ENCODE measurements around the gene ZFHX3. TPM values are rescaled to one million over a fixed set of nuclear protein-coding genes. Genes with fewer than 3 reads are reported as not detected.

ZFHX3 gene
- total and polyA plus RNA-seq, 2 experiments from 2014 or later, result 2.8 to 3.9 TPM

DNA sequence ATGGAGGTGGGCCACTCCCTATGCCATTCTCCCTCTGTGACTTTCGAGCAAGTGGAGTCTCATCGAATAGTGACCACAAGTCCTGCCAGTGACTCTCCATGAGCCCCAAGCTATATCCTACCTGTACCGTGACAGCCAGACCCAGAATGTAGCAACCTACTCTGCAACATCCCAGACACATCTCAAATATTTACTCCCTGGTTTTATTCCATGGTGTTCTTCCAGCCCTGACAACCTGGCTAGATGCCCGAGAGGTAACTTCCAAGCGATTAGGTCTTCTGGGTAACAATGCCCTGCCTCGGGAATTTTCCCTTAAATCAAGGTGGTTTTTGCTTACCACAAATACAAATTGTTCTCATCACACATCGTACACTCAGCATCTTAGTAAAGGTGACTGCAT lies 211.7 kb downstream of the ZFHX3 start:
- 0 out of 2 replicates have a peak, but pooled peaks cover 6% of the 10 kb centered on the region for H4K20me1 ChIP-seq (ENCODE audit: insufficient read depth)
- peaks cover 6% of the 10 kb centered on the region; the same call in 1 of the 2 replicates for H3K4me1 ChIP-seq (ENCODE audit: insufficient read depth)
- WGBS, 2 experiments (ENCODE audit: low coverage in 1 of 2, low lambda C conversion rate in 2 of 2, missing lambda C conversion rate in 2 of 2), result 83 to 94% methylated on average over 7 of the region's 7 CpGs
- no peak overlapping the region for H2AFZ ChIP-seq
- H3K27ac ChIP-seq, result no peak overlapping the region
- TF ChIP-seq EZH2 (IDR thresholded peaks at IDR 0.05; ENCODE audit: insufficient read depth, poor library complexity, severe bottlenecking) (no peak), EZH2phosphoT487 (IDR thresholded peaks at IDR 0.05; ENCODE audit: insufficient read depth, low read depth) (no peak)
- H3K36me3 ChIP-seq (ENCODE audit: low read depth), result no peaks in the 10 kb centered on the region
- in situ Hi-C loops (cut with MboI), result loop anchor here (10.0 kb wide), 1 partner anchor 359 kb away; no protein-coding TSS in a partner anchor
- no peak overlapping the region for H3K4me2 ChIP-seq (ENCODE audit: unreplicated experiment)
- peaks cover 25% of the 10 kb centered on the region for H3K79me2 ChIP-seq (ENCODE audit: insufficient read depth)
- H3F3A ChIP-seq (ENCODE audit: insufficient read depth), result peaks cover 6% of the 10 kb centered on the region
- H3K9me3 ChIP-seq (ENCODE audit: low read depth), result no peaks in the 10 kb centered on the region
- H3K9ac ChIP-seq, result no peak overlapping the region
- no peak for DNase-seq
- no peak overlapping the region for H3K4me3 ChIP-seq
- H3K9me2 ChIP-seq (ENCODE audit: insufficient read depth), result no peaks in the 10 kb centered on the region
- no peaks in the 10 kb centered on the region for H3K27me3 ChIP-seq (replicated peaks; ENCODE audit: insufficient read depth)

DNA sequence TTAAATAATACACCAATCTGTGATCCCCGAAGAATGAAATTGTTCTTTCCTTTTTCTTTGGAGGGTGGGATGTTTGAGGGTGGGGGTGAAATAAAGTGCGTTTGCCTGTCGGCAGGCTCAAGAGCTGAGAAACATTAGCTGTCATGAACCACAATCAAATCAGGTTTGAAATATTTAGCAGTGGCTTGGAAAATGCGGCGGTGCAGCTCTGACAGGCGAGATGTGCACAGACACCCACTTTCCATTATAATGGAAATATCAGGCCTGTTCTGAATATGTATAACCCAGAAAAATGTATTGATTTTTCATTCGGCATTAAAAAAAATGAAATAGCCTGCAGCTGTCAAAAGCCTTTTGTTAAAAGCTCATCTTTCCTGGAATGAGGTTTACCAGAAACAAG lies 212.8 kb downstream of the ZFHX3 start:
- peaks cover 6% of the 10 kb centered on the region; the same call in 1 of the 2 replicates for H3K4me1 ChIP-seq (ENCODE audit: insufficient read depth)
- WGBS, 2 experiments (ENCODE audit: low coverage in 1 of 2, low lambda C conversion rate in 2 of 2, missing lambda C conversion rate in 2 of 2), result 96% methylated on average over 7 of the region's 7 CpGs
- no peak overlapping the region for H3K27ac ChIP-seq
- H3F3A ChIP-seq (ENCODE audit: insufficient read depth), result peaks cover 6% of the 10 kb centered on the region
- 0 out of 2 replicates have a peak, but pooled peaks cover 6% of the 10 kb centered on the region for H4K20me1 ChIP-seq (ENCODE audit: insufficient read depth)
- H3K9ac ChIP-seq, result no peak overlapping the region
- TF ChIP-seq EZH2 (IDR thresholded peaks at IDR 0.05; ENCODE audit: insufficient read depth, poor library complexity, severe bottlenecking) (no peak), EZH2phosphoT487 (IDR thresholded peaks at IDR 0.05; ENCODE audit: insufficient read depth, low read depth) (no peak)
- no peaks in the 10 kb centered on the region for H3K36me3 ChIP-seq (ENCODE audit: low read depth)
- H3K79me2 ChIP-seq (ENCODE audit: insufficient read depth), result peaks cover 14% of the 10 kb centered on the region
- in situ Hi-C loops (cut with MboI), result loop anchor here (10.0 kb wide), 1 partner anchor 360 kb away; no protein-coding TSS in a partner anchor
- H3K4me3 ChIP-seq, result no peak overlapping the region
- no peaks in the 10 kb centered on the region for H3K9me2 ChIP-seq (ENCODE audit: insufficient read depth)
- H3K27me3 ChIP-seq (replicated peaks; ENCODE audit: insufficient read depth), result no peaks in the 10 kb centered on the region
- no peak overlapping the region for H2AFZ ChIP-seq
- DNase-seq, result no peak
- no peaks in the 10 kb centered on the region for H3K9me3 ChIP-seq (ENCODE audit: low read depth)
- no peak overlapping the region for H3K4me2 ChIP-seq (ENCODE audit: unreplicated experiment)

DNA sequence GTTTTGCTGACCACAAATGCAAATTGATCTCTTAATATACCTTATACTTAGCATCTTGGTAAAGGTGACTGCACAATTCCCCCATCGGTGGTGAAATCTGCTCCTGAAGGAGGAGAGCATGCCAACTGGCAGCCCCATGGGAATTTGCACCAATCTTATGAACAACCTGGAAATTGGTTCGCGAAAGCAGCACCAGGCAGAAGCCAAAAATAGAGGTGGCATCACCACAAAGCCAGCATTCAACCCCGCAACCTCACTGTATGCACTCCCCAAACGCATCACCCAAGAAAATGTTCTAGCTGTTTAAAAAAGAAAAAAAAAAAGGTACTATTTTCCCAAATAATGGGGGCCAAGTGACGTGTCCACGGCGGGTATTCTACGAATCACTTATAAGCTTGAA lies 213.4 kb downstream of the ZFHX3 start:
- in situ Hi-C loops (cut with MboI), result loop anchor here (10.0 kb wide), 1 partner anchor 360 kb away; no protein-coding TSS in a partner anchor
- Histone ChIP-seq H3F3A (ENCODE audit: insufficient read depth) (peaks cover 6% of the 10 kb centered on the region), H3K4me3 (no peak overlapping the region), H3K4me2 (ENCODE audit: unreplicated experiment) (no peak overlapping the region), H3K79me2 (ENCODE audit: insufficient read depth) (peaks cover 8% of the 10 kb centered on the region), H3K27ac (no peak overlapping the region), H3K9me3 (ENCODE audit: low read depth) (no peaks in the 10 kb centered on the region), H3K4me1 (ENCODE audit: insufficient read depth) (peaks cover 6% of the 10 kb centered on the region; the same call in 1 of the 2 replicates), H3K36me3 (ENCODE audit: low read depth) (no peaks in the 10 kb centered on the region), H4K20me1 (ENCODE audit: insufficient read depth) (0 out of 2 replicates have a peak, but pooled peaks cover 6% of the 10 kb centered on the region), H3K27me3 (replicated peaks; ENCODE audit: insufficient read depth) (no peaks in the 10 kb centered on the region), H3K9ac (no peak overlapping the region), H3K9me2 (ENCODE audit: insufficient read depth) (no peaks in the 10 kb centered on the region), H2AFZ (no peak overlapping the region)
- 90 to 93% methylated on average over 9 of the region's 9 CpGs for WGBS, 2 experiments (ENCODE audit: low coverage in 1 of 2, low lambda C conversion rate in 2 of 2, missing lambda C conversion rate in 2 of 2)
- no peak for DNase-seq
- TF ChIP-seq EZH2phosphoT487 (IDR thresholded peaks at IDR 0.05; ENCODE audit: insufficient read depth, low read depth) (no peak), EZH2 (IDR thresholded peaks at IDR 0.05; ENCODE audit: insufficient read depth, poor library complexity, severe bottlenecking) (no peak)

DNA sequence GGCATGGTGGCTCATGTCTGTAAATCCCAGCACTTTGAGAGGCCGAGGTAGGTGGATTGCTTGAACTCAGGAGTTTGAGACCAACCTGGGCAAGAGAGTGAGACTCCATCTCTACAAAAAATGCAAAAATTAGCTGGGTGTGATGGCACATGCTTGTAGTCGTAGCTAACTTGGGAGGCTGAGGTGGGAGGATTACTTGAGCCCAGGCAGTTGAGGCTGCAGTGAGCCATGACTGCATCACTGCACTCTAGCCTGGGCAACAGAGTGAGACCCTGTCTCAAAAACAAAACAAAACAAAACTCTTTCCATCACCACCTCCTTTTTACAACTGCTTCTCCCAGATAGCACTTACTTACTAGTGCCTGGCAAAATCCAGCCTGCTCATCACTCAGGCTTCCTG lies 214.0 kb downstream of the ZFHX3 start:
- Histone ChIP-seq H3K27me3 (replicated peaks; ENCODE audit: insufficient read depth) (no peaks in the 10 kb centered on the region), H3K9ac (no peak overlapping the region), H3K9me2 (ENCODE audit: insufficient read depth) (no peaks in the 10 kb centered on the region), H2AFZ (no peak overlapping the region), H3K36me3 (ENCODE audit: low read depth) (no peaks in the 10 kb centered on the region), H3K4me1 (ENCODE audit: insufficient read depth) (peaks cover 6% of the 10 kb centered on the region; the same call in 1 of the 2 replicates), H3K27ac (no peak overlapping the region), H3F3A (ENCODE audit: insufficient read depth) (peaks cover 6% of the 10 kb centered on the region), H3K4me2 (ENCODE audit: unreplicated experiment) (no peak overlapping the region), H4K20me1 (ENCODE audit: insufficient read depth) (0 out of 2 replicates have a peak, but pooled peaks cover 6% of the 10 kb centered on the region), H3K79me2 (ENCODE audit: insufficient read depth) (peaks cover 8% of the 10 kb centered on the region; the same call in 1 of the 2 replicates), H3K9me3 (ENCODE audit: low read depth) (no peaks in the 10 kb centered on the region), H3K4me3 (no peak overlapping the region)
- TF ChIP-seq EZH2 (IDR thresholded peaks at IDR 0.05; ENCODE audit: insufficient read depth, poor library complexity, severe bottlenecking), result no peak
- no peak for TF ChIP-seq EZH2phosphoT487 (IDR thresholded peaks at IDR 0.05; ENCODE audit: insufficient read depth, low read depth)
- no peak for DNase-seq
- in situ Hi-C loops (cut with MboI), result loop anchor here (10.0 kb wide), 1 partner anchor 361 kb away; no protein-coding TSS in a partner anchor
- WGBS, 2 experiments (ENCODE audit: low coverage in 1 of 2, low lambda C conversion rate in 2 of 2, missing lambda C conversion rate in 2 of 2), result 96 to 100% methylated on average over 2 of the region's 2 CpGs

Measured in GM23248 (cell line).